IPS DF 19.7 (cell line): ENCODE results near the gene TNFRSF25.
"Not testable (repeated sequence)": the region's sequence is repeated elsewhere in the genome, so short reads cannot be mapped to it uniquely, and the experiment has no call there.

ENCODE experiments used
- DNase-seq: peaks from one replicate; pipeline ENCODE4 v3.0.0-alpha.2; 2013; ENCODE audit warnings: low read depth, low spot score

TNFRSF25 gene

DNA sequence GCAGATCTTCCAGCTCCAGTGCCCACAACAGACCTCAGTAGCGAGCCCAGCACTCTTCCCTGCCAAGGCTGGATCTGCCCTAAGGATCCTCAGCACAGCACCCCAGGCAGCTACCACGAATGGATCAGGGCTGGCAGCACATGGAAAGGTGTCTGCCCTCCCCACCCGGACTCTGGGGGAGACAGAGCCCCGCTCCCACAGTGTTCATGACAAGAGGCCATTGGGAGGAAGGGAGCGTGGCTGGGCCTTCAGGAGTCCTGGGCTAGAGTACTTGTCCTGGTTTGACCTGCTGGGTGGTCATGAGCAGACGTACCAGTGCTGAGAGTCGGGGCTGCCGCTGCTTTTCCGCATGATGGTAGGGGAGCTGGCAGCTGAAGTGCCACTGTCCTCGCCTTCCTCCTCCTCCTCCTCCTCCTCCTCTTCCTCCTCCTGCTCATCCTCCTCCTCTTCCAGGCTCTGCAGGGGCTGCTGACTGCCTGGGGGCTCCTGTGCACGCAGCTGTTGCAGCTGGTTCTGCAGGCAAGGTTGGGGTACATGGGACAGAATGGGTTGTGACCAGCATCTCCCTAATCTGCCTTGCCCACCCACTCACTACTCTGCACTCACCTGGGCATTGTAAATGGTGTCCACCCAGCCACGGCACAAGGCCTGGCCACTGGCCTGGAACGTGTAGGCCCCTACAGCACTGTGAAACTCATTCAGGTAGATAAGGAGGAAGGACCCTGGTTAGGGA is 2.9 kb upstream of the TNFRSF25 start:
- DNase-seq = no peak

DNA sequence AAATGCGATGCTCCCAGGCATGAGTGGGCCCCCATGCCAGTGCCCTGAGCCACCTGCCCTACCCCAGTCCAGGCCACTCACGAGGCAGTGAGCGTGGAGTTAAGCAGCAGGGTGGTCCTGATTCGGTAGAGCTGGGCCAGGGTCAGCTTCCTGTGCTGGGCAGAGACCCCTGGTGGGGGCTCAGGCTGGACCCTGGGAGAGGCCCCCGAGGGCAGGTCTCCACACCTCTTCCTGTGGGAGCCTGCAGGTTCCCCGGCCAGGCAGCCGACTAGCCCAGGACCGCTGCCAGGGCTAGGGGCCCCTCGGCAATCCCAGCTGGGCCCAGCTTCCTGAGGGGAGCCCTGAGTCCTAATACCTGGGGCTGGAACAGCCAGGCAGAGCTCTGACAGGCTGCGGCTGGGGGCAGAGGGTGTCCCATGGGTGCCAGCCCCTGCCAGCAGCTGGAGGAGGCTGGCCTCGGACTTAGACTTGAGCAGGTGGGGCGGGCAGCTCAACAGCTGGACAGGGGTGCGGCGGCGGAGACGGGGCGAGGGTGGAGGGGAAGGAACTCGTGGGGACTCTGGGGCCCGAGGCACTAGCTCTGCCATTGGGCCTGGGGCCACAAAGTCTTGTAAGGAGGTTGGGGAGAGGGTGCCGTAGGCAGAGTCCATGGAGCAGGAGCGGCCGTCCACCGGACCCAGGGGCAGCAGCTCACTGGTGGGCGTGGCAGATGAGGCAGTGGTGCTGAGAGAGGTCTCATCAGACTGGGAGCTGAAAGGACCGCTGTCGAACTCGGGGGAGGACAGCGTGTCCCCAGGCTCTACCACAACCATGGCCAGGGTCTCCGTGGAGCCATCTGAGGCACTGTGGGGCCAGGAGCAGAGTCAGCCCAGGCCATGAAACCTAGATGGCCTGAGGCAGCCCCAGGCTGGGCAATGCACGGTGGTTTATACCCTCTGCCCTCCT is 2.0 kb upstream of the TNFRSF25 start:
- no peak for DNase-seq

DNA sequence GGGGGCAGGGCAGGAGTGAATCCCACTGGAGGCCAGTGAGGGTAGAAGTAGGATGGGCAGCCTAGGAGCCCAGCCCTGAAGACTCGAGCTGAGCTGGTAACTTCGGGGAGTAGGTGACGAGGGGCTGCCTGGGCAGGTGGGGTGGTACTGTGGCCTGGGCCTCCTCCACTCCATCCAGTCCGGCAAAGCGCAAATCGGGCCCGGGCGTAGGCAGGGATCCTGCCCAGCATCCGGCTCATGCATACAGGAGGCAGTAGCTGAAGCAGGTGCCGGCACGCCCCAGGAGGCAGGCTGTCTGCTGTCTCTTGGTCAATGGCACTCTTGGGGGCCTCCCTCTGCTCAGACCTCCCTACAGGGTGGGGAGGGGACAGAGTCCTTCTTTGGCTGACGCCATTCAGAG is 1.3 kb upstream of the TNFRSF25 start:
- DNase-seq = no peak

DNA sequence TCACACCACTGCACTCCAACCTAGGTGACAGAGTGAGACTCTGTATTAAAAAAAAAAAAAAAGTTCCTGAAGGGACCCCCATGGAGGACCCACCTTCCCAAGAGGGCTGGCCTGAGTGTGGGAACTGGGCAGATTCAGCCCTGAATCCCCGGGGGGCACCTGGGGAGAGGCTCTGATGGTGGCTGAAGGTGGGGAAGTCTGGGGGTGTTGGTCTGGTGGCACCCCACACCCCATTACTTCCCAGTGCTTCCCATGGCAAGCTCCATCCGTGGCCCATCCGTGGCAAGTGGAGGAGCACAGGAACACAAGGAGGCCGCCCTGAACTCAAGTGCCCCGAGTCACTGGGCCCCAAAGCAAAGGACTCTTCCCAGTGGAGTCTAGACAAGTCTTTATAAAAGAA is 778 bp upstream of the TNFRSF25 start:
- DNase-seq = no peak

DNA sequence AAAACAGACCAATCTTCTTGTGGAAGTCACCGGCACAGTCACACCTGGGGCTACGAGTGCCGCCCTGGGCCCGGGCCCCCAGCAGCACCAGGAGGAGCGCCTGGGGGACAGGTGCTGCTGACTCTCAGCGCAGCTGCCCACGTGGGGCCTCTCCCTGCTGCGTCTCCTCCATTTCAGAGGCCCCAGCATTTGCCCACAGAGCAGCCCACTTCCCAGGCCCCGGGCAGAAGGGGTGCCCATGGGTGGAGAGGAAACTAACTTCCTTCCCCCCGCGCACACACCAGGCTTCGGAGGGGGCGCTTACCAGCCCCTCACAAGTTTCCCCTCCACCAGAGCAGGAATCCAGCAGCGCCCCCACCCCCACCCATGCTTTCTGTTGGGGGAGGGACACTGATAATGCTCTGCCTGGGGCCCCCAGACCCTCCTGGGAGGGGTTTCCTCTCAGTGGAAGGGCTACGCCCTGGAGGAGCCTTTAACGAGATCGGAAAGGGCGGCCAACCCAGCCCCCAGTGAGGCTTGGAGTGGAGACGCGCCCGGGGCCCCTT is 440 bp downstream of the TNFRSF25 start:
- DNase-seq = no peak

DNA sequence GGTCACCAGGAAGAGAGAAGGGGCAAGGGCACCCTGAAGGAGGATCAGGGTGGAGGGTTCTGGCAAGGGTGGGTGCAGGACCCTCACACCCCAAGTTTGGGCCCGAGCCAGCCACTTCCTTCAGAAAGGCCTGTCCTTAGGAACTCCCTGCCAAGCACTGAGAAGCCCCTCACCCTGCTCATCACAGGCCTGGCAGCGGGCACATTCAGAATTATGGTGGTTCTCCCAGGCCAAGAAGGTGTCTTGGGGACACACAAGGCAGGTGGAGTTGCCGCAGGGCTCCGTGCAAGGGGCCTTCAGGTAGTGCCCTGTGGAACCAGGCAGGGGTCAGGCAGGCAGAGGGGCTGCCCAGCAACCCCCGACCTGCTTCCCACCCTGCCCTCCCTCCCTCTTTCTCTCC is 1.1 kb downstream of the TNFRSF25 start:
- no peak for DNase-seq

DNA sequence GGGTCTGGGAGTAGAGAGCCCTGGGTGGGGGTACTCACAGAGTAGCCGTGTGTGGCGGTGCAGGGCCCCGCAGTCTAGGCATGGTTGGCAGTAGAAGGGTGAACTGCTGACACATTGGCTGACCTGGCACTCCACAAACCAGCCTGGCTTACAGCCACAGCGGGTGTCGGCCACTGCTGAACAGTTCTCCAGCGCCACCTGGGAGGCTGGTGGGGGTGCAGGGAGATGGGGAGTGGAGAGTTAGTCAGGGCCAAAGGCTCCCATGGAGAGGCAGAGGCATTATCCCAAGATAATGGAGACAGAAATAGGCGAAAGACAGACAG is 1.5 kb downstream of the TNFRSF25 start:
- DNase-seq = no peak

DNA sequence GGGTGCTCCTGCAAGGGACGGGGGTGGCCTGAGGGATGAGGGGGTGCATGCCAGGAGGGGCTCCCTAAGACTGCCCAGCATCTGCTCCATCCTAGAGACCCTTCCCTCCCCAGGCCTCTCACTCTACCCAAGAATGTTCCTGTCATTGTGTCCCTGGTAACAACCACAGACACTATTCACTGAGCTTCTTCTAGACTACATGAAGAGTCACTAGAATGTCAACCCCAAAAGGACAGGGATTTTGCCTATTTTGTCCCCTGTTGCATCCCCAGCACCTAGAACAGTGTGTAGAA is 2.9 kb downstream of the TNFRSF25 start:
- DNase-seq = no peak

DNA sequence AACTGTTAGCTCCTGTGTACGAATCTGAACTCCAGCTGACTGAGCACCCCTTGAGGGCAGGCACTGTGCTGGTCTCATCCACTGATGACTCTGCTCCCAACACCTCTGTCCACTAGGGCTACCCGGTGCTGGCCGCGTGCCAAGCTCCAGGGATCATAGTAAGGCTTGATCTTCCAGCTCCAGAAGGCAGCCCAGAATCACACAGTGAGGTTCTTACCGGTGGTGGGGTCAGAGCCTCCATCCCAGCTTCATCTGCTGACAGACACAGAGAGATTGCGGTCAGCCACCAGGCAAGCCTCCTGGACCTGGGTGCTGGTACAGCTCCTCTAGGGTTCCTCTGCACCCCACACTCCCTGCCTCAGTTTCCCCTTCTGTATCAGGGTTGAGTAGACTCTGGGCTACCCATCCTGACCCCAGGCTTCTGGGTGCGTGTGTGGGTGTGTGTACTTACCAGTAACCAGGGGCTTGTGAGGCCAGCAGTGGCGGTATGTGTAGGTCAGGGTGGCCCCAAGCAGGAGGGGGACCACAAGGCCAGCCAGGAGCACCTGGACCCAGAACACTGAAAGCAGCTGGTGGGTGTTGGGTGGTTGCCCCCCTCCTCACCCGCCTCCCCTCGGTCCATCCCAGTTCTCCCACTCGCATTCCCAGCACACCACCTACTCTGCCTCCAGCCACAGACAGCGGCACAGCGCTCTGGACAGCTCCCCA is 3.4 kb downstream of the TNFRSF25 start:
- DNase-seq = no peak

DNA sequence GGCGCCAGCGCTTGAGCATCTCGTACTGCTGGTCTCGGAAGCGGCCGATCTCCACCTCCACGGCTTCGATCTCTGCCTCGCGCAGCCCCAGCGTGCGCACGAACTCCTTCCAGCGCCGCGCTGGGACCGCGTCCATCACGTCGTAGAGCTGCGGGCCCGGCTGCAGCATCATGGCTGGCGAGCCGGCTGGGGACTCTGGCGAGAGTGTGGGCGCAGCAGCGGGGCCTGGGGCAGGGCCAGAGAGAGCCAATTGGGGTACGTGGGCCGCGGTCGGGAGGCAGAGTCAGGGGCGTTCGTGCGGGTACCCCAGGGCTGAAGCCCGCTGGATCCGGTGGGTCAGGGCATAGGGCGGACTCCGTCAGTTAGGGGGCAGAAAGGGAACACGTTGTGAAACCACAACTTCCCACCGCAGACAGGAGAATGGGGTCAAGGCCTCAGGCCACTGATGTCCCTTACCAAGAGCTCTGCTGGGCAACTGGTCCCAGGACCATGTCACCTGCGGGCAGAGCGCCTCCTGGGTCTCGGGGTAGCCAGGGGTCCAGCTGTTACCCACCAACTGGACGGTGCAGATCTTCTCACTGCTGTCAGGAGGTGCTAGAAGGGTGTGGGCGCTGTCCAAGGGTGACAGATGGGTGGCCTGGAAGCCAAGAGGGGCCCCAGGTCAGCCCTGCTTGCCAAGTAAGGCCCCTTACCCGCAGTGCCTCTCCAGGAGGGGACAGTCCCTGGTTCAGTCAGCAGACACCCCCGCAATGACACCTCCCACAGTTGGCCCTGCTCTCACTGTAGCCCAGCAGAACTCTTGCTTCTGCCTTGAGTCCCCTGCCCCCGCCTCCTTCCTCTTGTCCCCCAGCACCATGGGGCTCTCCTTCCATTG is 4.2 kb downstream of the TNFRSF25 start:
- DNase-seq = no peak

DNA sequence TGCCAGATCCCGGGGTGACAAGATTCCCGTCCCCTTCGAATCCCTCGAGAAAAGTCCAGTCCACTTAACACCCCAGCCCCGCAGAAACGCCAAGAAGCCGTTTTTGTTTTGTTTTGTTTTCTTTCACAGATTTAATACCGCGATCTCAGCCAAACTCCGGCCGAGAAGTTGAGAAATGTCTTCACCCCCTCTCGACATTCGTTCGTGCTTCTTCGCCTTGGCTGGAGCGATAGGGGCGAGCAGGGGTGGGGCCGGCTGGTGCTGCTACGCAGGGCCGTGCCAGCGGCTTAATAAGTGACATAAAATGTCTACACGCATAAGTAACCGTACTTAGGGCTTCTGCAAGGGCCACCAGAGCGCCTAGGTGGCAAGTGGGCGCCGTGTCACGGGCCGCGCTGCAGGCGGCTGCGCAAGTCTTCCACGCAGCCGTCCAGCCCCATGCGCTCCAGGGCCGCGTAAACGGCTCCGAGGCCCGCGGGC is 4.9 kb downstream of the TNFRSF25 start:
- DNase-seq = no peak

DNA sequence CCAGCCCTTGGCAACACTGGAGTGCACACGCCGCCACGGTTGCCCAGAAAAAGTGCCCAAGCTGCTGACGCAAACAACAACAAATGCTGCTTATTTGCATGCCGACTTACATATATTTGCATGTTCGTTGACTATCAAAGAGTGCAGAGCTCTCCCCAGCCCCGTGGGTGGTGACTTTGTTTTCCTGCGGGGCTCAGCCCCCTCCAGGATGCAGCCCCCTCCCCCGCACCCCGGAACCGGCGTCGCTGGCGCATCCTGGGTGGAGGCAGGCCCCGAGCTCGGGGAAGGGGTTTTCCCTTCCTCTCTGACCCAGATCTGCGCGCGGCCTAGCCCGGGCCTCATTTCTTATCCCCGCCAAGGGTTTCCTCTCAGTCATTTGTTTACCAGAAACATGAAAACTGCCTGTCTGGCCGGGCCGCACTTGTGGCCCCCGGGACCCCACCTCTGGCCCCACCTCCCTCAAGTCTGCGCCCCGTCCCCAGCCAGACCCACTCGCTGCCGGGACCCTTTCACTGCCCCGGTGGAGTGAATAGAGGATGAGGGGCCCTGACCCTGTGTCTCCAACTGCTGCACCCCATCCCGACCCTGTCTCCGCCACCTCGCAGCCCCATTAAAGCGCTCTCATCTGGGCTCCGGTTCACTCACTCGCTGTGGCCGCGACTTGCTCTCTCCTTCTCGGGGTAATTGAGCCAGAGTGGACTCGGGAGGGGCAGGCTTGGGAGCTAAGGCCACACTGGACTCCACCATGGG is 5.5 kb downstream of the TNFRSF25 start:
- no peak for DNase-seq

DNA sequence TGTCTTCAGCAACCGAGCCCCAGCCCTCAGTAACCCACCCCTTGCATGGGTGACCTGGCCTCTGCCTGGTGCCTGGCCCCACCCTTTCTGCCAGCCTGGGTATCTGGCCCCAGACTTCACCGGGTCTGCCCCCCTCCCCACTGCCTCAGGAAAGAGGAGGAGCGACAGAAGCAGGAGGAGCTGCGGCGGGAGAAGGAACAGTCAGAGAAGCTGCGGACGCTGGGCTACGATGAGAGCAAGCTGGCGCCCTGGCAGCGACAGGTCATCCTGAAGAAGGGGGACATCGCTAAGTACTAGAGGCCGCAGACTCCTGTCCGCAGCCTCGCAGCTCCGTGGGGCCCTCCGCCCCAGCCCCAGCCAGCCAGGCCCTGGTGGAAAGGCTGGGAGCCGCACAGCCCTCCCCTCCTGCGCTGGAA is 6.1 kb downstream of the TNFRSF25 start:
- DNase-seq = no peak

DNA sequence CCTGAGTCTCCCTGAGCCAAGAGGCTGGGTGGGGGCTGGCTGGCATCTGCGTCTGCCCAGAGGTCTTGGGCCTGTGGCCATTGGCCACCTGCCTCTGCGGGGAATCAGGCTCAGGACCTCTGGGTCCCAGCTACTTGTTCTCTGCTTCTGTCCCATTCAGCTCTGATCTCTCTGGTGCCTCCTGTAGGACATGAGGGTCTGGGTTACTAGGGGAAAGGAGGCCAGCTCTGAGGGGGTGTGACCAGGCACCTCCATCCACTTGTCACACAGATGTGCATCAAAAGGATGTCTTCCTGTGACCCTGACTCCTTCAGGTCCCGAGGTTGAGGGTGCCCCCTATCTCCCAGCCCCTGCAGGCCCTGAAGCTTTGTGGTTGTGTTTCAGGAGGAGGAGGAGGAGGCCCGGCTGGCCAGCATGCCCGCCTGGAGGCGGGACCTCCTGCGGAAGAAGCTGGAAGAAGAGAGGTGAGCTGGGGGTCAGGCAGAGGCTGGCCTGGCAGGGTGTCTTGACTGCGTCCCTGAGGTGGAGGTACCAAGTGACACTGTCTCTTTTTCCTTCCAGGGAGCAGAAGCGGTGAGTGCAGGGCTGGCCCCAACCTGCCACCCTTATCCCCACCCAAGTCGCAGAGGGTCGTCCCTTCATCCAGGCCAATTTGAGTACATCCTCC is 9.0 kb downstream of the TNFRSF25 start:
- no peak for DNase-seq

DNA sequence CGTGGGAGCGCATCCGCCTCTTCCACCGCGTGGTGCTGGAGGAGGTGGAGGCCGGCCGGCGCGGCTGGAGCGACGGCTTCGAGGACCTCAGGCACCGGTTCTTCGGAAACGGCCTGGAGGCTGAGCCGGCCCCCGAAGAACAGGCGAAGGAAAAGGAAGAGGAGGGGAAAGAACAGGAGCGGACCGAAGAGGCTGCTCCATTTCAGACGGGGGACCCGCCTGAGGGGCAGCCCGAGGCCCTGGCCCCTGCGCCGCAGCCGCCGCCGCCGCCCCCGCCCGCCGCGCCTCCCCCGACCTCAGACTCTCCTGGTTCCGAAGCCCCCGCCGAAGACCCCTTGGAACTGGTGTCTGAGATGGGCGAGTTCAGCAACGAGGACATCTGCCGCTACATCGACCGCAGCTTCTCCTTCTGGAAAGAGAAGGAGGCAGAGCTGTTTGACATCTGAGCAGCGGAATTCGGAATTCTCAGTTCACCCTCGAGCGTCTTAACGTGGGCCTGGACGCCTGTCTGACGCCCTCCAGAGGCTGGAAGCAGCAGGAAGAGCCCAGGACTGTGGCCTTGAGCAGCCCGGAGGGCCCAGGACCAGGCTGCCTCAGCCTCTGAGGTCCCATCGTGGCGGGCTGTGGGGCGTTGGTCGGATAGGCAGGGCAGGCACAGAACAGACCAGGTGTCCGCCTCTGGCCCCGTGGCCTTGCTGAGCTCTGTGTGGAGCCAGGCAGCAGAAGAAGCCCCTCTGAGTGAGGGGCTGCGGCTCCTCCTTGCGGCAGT is 10.0 kb downstream of the TNFRSF25 start:
- not testable (repeated sequence) for DNase-seq

DNA sequence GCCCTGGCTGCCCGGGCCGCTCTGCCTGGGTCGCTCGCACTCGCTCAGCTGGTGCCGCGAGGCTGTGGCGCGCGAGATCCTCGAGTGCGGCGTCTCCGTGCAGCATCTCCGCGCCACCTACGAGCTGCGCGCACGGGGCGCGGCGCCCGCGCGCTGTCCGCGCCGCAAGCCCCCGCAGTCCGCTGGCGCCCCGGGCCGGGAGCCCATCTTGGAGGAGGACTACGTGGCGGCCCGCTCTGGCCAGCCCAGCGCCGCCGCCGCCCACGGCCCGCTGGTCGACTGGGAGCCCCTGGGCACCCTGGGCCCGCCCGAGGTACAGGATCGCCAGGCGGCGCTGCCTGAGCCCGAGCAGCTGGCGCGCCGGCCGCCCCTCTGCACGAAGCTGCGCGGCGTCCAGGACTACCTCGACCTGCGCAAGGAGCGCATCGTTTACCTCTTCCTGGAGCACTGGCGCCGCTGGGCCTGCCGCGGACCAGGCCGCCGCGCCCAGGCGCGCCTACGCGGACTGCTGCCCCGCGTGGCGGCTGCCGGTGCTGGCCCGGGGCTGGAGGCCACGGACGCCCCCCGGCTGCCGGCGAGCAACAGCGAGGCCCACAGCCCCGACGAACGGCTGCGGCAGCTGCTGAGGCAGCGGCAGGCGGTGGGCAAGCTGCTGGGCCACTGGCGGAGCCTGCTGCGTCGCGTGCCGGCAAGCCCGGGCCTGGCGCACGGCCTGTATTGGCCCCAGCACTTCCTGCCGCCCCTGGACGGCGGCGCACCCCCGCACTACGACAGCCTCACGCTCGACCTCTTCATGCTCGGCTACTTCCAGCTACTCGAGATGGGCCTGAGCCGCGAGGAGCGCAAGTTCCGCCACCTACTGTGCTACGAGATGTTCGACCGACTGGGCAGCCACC is 10.9 kb downstream of the TNFRSF25 start:
- no peak for DNase-seq

DNA sequence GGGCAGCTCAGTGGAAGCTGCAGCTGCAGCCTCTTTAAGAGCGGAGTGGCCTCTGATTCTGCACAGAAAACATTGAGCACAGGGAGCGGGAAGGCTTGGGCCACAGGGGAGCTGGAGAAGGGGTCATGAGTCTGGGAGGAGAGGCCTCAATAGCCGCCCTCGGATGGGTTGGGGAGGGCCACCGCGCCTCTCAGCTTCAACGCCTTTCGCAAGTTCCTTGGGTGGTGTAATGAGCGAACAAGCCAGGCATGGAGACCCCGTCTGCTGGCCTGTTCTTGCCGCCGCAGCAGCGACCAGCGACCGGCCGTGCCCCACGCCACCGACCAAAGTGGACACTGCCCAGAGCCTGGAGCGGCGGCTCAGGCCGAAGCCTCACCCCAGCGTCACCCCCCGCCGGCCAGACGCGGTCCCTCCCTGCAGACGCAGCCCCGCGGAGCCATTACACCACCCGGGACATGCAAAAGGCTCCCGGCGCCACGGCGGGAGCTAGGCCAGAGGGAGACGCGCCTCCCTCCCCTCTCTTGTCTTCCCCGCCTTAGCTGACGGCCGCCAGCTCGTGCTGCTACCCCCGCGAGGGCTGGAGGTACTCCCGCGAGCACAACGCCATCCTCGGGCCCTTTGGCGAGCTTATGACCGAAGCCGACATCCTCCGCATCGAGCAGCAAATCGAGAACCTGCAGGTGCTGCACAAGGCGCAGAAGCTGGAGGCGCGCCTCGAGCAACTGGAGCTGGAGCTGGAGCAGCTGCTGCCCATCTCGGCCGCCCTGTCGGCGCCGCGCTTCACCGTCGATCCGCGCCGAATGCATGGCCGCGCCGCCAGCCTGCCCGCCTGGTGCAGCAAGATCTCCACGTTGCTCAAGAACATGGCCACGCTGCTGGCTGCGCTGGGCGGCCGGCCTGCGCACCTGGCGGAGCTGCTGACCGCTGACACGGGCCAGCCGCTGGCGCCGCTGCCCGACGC is 11.8 kb downstream of the TNFRSF25 start:
- DNase-seq = not testable (repeated sequence)
